ENCODE data around the gene SDR42E1. TPM values are rescaled to one million over a fixed set of nuclear protein-coding genes. Genes with fewer than 3 reads are reported as not detected.

Gene SDR42E1
- total and polyA plus RNA-seq, 4 experiments from 2014 or later, result 2.3 to 9.8 (median 6.6) TPM

DNA sequence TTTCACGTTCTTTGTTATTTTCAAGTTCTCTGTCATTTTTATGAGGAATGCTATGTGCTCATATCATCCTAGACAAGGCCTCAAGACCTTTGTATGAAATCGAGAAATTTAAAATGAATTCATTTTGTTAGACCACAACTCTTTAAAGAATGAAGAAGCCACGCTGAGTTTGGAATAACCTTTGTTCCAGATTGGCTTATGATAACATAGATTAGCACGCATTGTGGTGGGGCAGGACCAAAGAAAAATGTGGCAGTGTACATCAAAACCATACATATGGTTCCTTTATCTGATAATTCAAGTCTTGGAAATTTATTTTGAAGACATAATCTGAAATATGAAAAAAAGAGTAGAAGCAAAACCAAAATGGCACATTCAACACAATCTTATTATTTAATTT is 26.0 kb upstream of the SDR42E1 start:
- no peak overlapping the region for H3K27ac ChIP-seq (ENCODE audit: low read depth, low read length)
- no peak overlapping the region for H3K27ac Mint-ChIP-seq
- peaks cover 14 to 18% of the 10 kb centered on the region in 2 donors for H3K27me3 Mint-ChIP-seq
- H3K36me3 ChIP-seq (ENCODE audit: insufficient read depth, low read length), result no peaks in the 10 kb centered on the region
- intact Hi-C loops (cut with micrococcal nuclease), result no loop called here
- ChIA-PET CTCF (ENCODE audit: partially characterized antibody) (no interaction called here), POLR2A (ENCODE audit: partially characterized antibody) (no interaction called here)
- H3K4me1 ChIP-seq (ENCODE audit: insufficient read depth, low read length), result no peaks in the 10 kb centered on the region
- peaks cover 0 to 1% (median 0%) of the 10 kb centered on the region in 4 donors for H3K4me1 Mint-ChIP-seq
- no peaks in the 10 kb centered on the region for H3K9me3 ChIP-seq (ENCODE audit: control insufficient read depth in 1 of 2, low read length in 2 of 2)
- H3K4me3 ChIP-seq (ENCODE audit: low read length in 2 of 2), result no peak overlapping the region
- no peaks in the 10 kb centered on the region for H3K9me3 Mint-ChIP-seq
- DNase-seq, result no peak
- H3K27me3 ChIP-seq (ENCODE audit: insufficient read depth, low read length), result no peaks in the 10 kb centered on the region
- no peaks in the 10 kb centered on the region for H3K36me3 Mint-ChIP-seq
- no peak overlapping the region for H3K4me3 Mint-ChIP-seq

DNA sequence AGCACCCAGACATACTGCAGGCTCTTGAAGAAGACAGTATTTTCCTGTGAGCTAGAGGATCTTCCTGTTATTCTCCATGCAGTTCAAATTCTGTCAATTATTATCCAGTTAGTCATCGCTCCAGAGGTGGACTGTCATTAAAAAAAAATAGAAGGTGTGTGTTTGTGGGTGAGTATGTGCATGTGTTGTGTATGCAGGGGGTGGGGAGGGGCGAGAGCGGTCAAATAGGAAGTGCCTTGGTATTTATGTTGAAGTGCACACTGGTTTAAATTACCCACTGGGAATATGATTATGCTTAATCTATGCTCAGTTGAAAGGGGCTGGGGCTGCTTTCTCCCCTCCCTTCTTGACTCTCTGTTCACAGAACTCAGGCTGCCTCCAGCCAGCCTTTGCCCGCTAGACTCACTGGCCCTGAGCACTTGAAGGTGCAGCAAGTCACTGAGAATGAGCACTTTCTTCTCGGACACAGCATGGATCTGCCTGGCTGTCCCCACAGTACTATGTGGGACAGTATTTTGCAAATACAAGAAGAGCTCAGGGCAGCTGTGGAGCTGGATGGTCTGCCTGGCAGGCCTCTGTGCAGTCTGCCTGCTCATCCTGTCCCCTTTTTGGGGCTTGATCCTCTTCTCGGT is 23.8 kb upstream of the SDR42E1 start, which contains the start of gene HSD17B2:
TSS of gene HSD17B2 (plus strand) at position 273 of the 632 bp plus-strand sequence. CDS start at position 445, 172 bp downstream.
- H3K36me3 ChIP-seq (ENCODE audit: insufficient read depth, low read length), result no peaks in the 10 kb centered on the region
- DNase-seq, result no peak
- H3K9me3 Mint-ChIP-seq, result no peaks in the 10 kb centered on the region
- no peaks in the 10 kb centered on the region for H3K4me1 ChIP-seq (ENCODE audit: insufficient read depth, low read length)
- H3K36me3 Mint-ChIP-seq, result no peaks in the 10 kb centered on the region
- H3K27ac Mint-ChIP-seq, result no peak within 1 kb of the TSS
- no peak within 1 kb of the TSS for H3K27ac ChIP-seq (ENCODE audit: low read depth, low read length)
- peaks cover 14 to 16% of the 10 kb centered on the region in 2 donors for H3K27me3 Mint-ChIP-seq
- H3K9me3 ChIP-seq (ENCODE audit: control insufficient read depth in 1 of 2, low read length in 2 of 2), result no peaks in the 10 kb centered on the region
- peaks cover 0 to 1% (median 0%) of the 10 kb centered on the region in 4 donors for H3K4me1 Mint-ChIP-seq
- ChIA-PET POLR2A (ENCODE audit: partially characterized antibody) (no interaction called here), CTCF (ENCODE audit: partially characterized antibody) (no interaction called here)
- no peaks in the 10 kb centered on the region for H3K27me3 ChIP-seq (ENCODE audit: insufficient read depth, low read length)
- intact Hi-C loops (cut with micrococcal nuclease), result no loop called here
- no peak within 1 kb of the TSS for H3K4me3 ChIP-seq (ENCODE audit: low read length in 2 of 2)
- no peak within 1 kb of the TSS for H3K4me3 Mint-ChIP-seq

DNA sequence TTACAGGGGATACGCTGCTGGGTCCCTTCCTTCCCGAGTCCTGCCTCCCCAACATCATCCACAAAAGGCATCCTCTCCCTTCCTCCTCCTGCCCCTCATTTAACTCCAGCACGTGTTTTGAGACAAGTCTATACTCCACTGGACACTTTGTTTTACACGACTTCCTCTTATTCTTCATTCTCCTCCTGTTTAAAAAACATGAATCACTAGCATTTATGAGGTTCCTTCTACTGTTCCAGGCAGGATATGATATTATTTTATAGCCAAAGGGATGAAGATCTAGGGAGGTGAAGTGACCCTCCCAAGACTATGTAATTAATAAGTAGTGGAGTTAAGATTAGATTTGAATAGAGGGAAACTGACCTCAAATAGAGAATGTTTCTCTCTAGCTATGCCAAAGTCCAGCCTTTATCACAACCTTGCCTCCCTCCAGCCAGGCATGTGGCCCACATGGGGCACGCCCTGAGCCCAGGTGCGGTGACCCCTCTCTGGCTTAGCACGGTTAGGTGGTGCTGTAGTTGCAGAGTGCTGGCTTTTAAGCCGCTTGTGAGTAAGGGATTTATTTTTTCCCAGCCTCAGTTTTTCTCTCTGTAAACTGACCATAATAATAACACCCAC is 22.5 kb upstream of the SDR42E1 start:
- intact Hi-C loops (cut with micrococcal nuclease), result no loop called here
- Histone ChIP-seq H3K9me3 (ENCODE audit: control insufficient read depth in 1 of 2, low read length in 2 of 2) (no peaks in the 10 kb centered on the region), H3K4me3 (ENCODE audit: low read length in 2 of 2) (no peak overlapping the region), H3K27me3 (ENCODE audit: insufficient read depth, low read length) (no peaks in the 10 kb centered on the region), H3K4me1 (ENCODE audit: insufficient read depth, low read length) (no peaks in the 10 kb centered on the region), H3K27ac (ENCODE audit: low read depth, low read length) (no peak overlapping the region), H3K36me3 (ENCODE audit: insufficient read depth, low read length) (no peaks in the 10 kb centered on the region)
- Mint-ChIP-seq H3K27ac (no peak overlapping the region), H3K27me3 (peaks cover 12 to 14% of the 10 kb centered on the region in 2 donors), H3K9me3 (no peaks in the 10 kb centered on the region), H3K4me1 (peaks cover 0 to 1% (median 0%) of the 10 kb centered on the region in 4 donors), H3K4me3 (no peak overlapping the region), H3K36me3 (no peaks in the 10 kb centered on the region)
- DNase-seq, result no peak
- ChIA-PET CTCF (ENCODE audit: partially characterized antibody) (no interaction called here), POLR2A (ENCODE audit: partially characterized antibody) (no interaction called here)

DNA sequence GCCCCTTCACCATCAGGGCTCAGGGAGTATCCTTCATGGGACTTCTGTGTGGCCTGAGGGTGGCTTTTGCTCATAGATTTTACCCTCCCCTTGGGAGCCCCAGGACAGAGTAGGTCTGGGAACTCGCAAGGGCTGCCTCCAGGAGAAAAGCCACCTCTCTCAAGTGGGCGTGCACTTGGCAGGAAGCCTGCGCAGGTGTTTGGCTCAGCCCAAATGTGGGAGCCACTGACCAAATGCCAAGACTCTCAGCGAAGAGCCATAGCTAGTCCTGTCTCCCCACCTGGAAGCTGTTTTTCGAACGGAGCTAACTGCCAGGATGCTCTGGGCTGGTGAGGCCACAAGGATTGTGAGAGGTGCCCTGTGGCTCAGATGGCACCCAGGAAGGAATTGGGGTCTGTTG is 21.7 kb upstream of the SDR42E1 start:
- no peaks in the 10 kb centered on the region for H3K9me3 ChIP-seq (ENCODE audit: control insufficient read depth in 1 of 2, low read length in 2 of 2)
- H3K4me1 ChIP-seq (ENCODE audit: insufficient read depth, low read length), result no peaks in the 10 kb centered on the region
- H3K27ac Mint-ChIP-seq, result no peak overlapping the region
- H3K27me3 Mint-ChIP-seq, result peaks cover 7 to 12% of the 10 kb centered on the region in 2 donors
- no peak overlapping the region for H3K4me3 ChIP-seq (ENCODE audit: low read length in 2 of 2)
- no peak overlapping the region for H3K27ac ChIP-seq (ENCODE audit: low read depth, low read length)
- ChIA-PET POLR2A (ENCODE audit: partially characterized antibody) (no interaction called here), CTCF (ENCODE audit: partially characterized antibody) (interaction anchor here (3.3 kb wide), 1 partner anchor 198 kb away, joined by 18 read pairs; no protein-coding TSS in a partner anchor)
- intact Hi-C loops (cut with micrococcal nuclease), result no loop called here
- no peak for DNase-seq
- H3K27me3 ChIP-seq (ENCODE audit: insufficient read depth, low read length), result no peaks in the 10 kb centered on the region
- no peaks in the 10 kb centered on the region for H3K9me3 Mint-ChIP-seq
- peaks cover 0 to 1% (median 0%) of the 10 kb centered on the region in 4 donors for H3K4me1 Mint-ChIP-seq
- no peaks in the 10 kb centered on the region for H3K36me3 Mint-ChIP-seq
- no peaks in the 10 kb centered on the region for H3K36me3 ChIP-seq (ENCODE audit: insufficient read depth, low read length)
- H3K4me3 Mint-ChIP-seq, result no peak overlapping the region

DNA sequence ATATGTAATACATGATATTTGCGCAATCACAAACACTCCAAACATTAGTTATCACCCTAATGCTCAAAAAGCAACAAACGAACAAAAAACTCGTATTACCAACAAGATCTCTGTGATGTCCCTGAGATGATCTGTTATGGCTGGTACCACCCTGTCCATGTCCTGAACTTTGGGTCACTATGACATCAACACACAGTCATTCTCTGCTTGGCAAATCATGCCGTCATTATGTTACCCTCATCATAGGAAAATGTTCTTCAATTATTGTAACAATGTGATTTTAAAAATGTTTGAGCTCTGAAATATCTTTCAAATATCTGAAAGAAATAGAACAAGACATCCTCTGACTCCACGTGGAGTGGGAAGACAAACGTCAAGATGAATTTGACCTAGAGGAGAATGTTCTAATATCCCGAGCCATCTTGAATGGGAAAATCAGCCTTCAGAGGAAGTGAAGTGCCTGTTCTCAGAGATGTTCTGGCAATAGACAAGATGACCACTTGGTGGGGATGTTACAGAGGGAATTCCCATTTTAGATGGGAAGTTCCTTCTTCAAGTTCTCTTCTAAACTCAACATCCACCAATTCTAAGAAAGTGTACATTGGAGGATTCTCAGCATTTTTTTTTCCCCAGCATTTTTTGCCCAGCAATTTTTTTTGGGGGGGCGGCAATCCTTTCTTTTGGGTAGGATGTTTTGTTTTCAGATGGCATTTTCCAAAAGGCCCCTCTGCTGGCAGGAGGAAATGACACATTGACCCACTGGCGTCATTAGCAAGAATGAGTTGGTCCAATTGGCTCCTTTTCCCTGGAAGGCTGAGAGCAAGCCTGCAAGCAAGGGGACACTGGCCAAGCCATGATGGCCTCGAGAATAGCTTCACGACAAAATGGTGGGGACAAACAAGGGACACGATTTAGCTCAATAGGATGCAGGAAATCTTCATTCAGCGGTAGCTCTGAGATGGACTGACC is 20.1 kb upstream of the SDR42E1 start:
- DNase-seq, result no peak

DNA sequence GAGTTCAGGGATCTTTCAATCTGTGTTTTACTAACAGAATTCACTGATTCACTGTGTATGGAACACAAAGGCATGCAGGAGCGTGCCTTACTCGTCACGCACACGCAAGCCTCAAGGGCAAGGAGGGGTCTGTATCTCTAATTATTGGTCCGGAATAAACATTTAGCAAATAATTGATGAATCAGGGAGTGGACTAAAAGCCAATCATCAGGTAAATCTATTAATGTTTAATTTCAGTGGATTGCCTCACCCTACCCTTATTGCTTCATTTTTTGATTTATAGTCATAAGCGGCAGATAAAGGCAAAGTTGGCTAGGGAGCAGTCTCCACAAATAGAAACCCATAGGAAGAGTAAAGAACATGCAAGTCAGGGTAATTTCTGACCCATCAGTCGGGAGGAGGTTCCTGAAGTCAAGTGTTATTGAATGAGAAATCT is 16.4 kb upstream of the SDR42E1 start:
- no peaks in the 10 kb centered on the region for H3K4me1 ChIP-seq (ENCODE audit: insufficient read depth, low read length)
- peaks cover 21 to 23% of the 10 kb centered on the region in 2 donors for H3K27me3 Mint-ChIP-seq
- H3K4me3 ChIP-seq (ENCODE audit: low read length in 2 of 2), result no peak overlapping the region
- H3K4me1 Mint-ChIP-seq, result no peaks in the 10 kb centered on the region
- POLR2A ChIA-PET (ENCODE audit: partially characterized antibody), result no interaction called here
- no peak overlapping the region for H3K4me3 Mint-ChIP-seq
- H3K9me3 ChIP-seq (ENCODE audit: control insufficient read depth in 1 of 2, low read length in 2 of 2), result no peaks in the 10 kb centered on the region
- no peaks in the 10 kb centered on the region for H3K36me3 ChIP-seq (ENCODE audit: insufficient read depth, low read length)
- CTCF ChIA-PET (ENCODE audit: partially characterized antibody), result no interaction called here
- DNase-seq, result no peak
- H3K27ac ChIP-seq (ENCODE audit: low read depth, low read length), result no peak overlapping the region
- H3K9me3 Mint-ChIP-seq, result no peaks in the 10 kb centered on the region
- no peak overlapping the region for H3K27ac Mint-ChIP-seq
- intact Hi-C loops (cut with micrococcal nuclease), result no loop called here
- no peaks in the 10 kb centered on the region for H3K36me3 Mint-ChIP-seq
- H3K27me3 ChIP-seq (ENCODE audit: insufficient read depth, low read length), result no peaks in the 10 kb centered on the region

More for the DNA sequence above, 20.1 kb upstream of the SDR42E1 start:
- no peak overlapping the region for H3K4me3 ChIP-seq (ENCODE audit: low read length in 2 of 2)
- Mint-ChIP-seq H3K27ac (peak overlapping the region in 1 of 7 donors; percentile 21), H3K36me3 (no peaks in the 10 kb centered on the region), H3K4me1 (peaks cover 0 to 1% (median 0%) of the 10 kb centered on the region in 4 donors), H3K9me3 (no peaks in the 10 kb centered on the region), H3K4me3 (no peak overlapping the region), H3K27me3 (peaks cover 7 to 13% of the 10 kb centered on the region in 2 donors)
- no peaks in the 10 kb centered on the region for H3K36me3 ChIP-seq (ENCODE audit: insufficient read depth, low read length)
- intact Hi-C loops (cut with micrococcal nuclease), result no loop called here
- ChIA-PET POLR2A (ENCODE audit: partially characterized antibody) (no interaction called here), CTCF (ENCODE audit: partially characterized antibody) (interaction anchor here (3.3 kb wide), 1 partner anchor 199 kb away, joined by 18 read pairs; no protein-coding TSS in a partner anchor)
- no peaks in the 10 kb centered on the region for H3K27me3 ChIP-seq (ENCODE audit: insufficient read depth, low read length)
- H3K9me3 ChIP-seq (ENCODE audit: control insufficient read depth in 1 of 2, low read length in 2 of 2), result no peaks in the 10 kb centered on the region
- no peak overlapping the region for H3K27ac ChIP-seq (ENCODE audit: low read depth, low read length)
- no peaks in the 10 kb centered on the region for H3K4me1 ChIP-seq (ENCODE audit: insufficient read depth, low read length)

DNA sequence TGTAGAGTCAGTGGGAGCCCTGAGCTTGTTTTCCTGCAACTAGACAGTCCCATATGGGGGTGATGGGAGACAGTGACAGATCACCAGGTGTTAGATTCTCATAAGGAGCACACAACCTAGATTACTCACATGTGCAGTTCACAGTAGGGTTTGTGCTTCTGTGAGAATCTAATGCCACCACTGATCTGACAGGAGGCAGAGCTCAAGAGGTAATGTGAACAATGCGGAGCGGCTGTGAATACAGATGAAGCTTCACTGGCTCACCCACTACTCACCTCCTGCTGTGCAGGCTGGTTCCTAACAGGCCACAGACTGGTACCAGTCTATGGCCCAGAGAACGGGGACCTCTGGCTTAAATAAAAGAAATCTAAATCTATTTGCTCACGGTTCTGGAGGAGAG is 13.6 kb upstream of the SDR42E1 start:
- no peaks in the 10 kb centered on the region for H3K4me1 ChIP-seq (ENCODE audit: insufficient read depth, low read length)
- H3K4me3 ChIP-seq (ENCODE audit: low read length in 2 of 2), result no peak overlapping the region
- H3K36me3 ChIP-seq (ENCODE audit: insufficient read depth, low read length), result no peaks in the 10 kb centered on the region
- no peak overlapping the region for H3K4me3 Mint-ChIP-seq
- H3K27ac ChIP-seq (ENCODE audit: low read depth, low read length), result no peak overlapping the region
- H3K27ac Mint-ChIP-seq, result no peak overlapping the region
- no peak for DNase-seq
- ChIA-PET POLR2A (ENCODE audit: partially characterized antibody) (no interaction called here), CTCF (ENCODE audit: partially characterized antibody) (no interaction called here)
- no peaks in the 10 kb centered on the region for H3K27me3 ChIP-seq (ENCODE audit: insufficient read depth, low read length)
- H3K27me3 Mint-ChIP-seq, result peaks cover 20 to 24% of the 10 kb centered on the region in 2 donors
- no peaks in the 10 kb centered on the region for H3K9me3 Mint-ChIP-seq
- intact Hi-C loops (cut with micrococcal nuclease), result no loop called here
- no peaks in the 10 kb centered on the region for H3K36me3 Mint-ChIP-seq
- no peaks in the 10 kb centered on the region for H3K4me1 Mint-ChIP-seq
- H3K9me3 ChIP-seq (ENCODE audit: control insufficient read depth in 1 of 2, low read length in 2 of 2), result no peaks in the 10 kb centered on the region
